GM19455 (cell line): Measurements from ENCODE around the gene NOP16.

Source experiments
- ATAC-seq: cut with Tn5 transposase; IDR thresholded peaks from one replicate; pipeline ENCODE4 v1.9.1; 2021; ENCODE audit not compliant: unreplicated experiment

NOP16 gene, protein sequence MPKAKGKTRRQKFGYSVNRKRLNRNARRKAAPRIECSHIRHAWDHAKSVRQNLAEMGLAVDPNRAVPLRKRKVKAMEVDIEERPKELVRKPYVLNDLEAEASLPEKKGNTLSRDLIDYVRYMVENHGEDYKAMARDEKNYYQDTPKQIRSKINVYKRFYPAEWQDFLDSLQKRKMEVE

DNA sequence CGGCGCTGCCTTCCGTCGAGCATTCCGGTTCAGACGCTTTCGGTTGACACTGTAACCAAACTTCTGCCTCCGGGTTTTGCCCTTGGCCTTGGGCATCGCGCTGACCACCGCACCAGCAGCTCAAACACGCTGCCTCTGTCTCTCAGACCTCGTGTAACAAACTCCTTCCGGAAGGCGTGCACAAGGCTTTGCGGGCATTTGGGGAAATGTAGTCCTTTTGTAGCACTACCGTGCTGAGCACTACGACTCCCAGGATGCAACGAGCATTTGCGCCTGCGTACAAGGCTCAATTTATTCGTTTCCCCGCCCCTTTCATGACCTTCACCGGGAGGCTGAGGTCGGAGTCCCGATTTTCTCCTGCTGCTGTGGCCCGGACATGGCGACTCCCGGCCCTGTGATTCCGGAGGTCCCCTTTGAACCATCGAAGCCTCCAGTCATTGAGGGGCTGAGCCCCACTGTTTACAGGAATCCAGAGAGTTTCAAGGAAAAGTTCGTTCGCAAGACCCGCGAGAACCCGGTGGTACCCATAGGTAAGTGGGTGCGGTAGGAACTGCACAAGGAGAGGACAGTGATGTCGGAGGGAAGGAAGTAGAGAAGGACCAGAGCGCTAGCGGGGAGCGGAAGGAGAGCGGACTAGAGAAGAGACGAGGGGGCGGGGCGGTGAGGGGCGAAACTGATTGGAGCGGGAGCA, at the start of gene NOP16, which contains the start of gene HIGD2A:
TSS of gene NOP16 (minus strand) at position 155 of the 691 bp plus-strand sequence. CDS start at position 96, 59 bp downstream.
TSS of gene HIGD2A (plus strand) at position 308 of the 691 bp plus-strand sequence. CDS start at position 377, 69 bp downstream.
- ATAC-seq: peak; percentile 89

DNA sequence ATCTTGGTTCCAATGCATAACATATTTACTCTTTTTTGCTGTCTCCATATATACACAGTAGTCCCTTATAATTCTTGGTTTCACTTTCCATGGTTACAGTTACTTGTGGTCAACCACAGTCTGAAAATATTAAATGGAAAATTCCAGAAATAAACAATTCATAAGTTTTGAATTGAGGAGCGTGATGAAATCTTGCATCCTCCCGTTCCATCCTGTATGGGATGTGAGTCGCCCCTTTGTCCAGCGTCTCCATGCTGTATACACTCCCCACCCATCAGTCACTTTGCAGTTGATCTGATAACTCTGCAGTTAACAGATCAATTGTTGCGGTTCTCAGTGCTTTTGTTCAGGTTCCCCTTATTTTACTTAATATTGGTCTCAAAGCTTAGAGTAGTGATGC, 48.3 kb upstream of the NOP16 start:
- ATAC-seq: no peak

DNA sequence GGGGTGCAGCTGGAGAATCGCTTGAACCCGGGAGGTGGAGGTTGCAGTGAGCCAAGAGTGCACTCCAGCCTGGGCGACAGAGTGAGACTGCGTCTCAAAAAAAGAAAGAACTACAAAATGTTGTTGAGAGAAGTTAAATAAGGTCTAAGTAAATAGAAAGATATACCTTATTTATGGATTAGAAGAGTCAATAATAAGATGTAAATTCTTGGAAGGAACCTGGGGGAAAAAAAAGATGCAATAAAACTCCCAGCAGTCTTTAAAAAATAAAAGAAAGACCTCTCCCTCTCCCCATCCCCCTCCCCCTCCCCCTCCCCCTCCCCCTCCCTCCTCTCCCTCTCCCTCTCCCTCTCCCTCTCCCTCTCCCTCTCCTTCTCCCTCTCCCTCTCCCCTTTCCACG, 44.3 kb upstream of the NOP16 start:
- no peak for ATAC-seq

DNA sequence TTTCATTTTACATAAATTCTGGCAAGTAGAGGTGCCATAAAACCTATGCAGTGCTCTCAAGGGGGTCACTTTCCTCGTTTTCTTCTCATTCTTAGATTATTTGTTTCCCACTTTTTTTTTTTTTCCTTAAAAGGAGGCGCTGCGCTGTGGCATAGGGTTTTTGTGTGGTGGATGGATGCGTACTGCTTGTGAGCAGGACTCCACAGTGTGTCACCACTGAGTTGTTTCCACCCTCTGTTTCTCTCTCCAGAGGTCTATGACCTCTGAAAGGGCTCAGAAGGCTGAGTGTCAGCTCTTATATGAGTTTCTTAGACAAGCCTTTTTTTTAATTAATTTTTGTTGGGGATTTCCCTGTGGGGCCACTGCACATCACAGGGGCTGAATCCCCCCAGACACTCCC, 41.6 kb upstream of the NOP16 start:
- ATAC-seq: no peak

DNA sequence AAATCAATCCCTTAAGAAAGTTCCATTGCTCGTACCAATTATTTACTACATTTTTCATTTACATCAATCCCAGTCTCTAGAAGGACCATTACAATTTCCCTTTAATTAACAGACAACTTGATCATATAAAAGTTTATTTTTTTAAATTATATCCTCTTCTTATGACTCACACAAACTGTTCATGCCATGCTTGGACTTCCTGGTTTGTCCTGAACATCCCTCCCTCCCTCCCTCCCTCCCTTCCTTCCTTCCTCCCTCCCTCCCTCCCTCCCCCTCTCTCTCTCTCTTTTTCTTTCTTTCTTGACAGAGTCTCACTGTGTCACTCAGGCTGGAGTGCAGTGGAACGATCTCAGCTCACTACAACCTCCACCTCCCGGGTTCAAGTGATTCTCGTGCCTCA, 39.6 kb upstream of the NOP16 start:
- no peak for ATAC-seq

DNA sequence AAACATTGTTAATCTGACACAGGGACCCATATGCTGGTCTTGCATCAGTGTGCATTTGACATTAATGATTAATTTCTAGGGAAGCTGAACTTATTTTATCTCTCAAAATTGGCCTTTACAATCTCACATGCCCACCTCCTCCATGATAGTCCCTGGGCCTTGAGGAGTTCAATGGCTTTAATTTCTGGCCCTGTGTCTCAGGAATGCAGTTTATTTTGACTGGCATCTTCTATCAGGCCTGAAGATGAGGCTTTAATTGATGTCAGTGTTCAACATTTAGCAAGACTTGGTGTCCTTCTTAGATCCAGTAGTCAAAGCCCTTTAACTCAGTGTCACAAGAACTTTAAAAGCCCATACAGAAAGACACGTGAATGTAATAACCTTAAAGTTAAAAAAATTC, 38.5 kb upstream of the NOP16 start:
- no peak for ATAC-seq

DNA sequence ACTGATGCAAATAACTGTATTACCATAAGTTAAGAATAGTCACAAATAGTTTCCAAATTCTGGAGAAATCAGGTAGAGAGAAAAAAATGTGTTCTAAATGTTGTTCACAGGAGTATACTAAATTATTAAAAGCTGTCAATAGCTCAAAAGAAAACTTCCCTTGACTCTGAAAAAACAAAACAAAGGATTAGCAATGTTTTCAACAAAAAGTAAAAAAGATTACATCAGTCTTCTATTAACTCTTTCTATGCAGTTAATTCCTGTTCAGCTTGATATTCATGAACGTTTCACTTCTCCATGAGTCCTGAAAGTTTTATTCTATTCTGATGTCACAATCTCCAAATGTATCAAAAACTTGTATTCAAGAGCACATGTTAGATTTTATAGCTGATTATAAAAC, 37.4 kb upstream of the NOP16 start:
- no peak for ATAC-seq

DNA sequence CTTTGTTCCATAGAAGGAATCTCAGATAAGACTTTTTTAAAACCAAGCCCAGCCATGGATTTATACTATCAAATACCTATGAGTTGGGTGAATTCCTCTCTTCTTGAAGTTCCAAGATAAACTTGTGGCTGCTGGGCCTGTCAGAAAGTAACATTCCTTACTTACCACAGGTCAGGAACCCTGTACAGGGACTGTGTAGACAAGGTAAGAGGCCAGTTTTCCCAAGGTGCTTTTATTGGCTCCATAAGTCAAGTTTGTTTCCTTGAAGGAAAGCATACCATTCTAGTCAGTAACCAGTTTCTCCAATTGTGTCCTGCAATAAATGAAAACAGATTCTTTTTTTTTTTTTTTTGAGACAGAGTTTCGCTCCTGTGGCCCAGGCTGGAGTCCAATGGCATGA, 36.7 kb upstream of the NOP16 start:
- ATAC-seq: no peak

DNA sequence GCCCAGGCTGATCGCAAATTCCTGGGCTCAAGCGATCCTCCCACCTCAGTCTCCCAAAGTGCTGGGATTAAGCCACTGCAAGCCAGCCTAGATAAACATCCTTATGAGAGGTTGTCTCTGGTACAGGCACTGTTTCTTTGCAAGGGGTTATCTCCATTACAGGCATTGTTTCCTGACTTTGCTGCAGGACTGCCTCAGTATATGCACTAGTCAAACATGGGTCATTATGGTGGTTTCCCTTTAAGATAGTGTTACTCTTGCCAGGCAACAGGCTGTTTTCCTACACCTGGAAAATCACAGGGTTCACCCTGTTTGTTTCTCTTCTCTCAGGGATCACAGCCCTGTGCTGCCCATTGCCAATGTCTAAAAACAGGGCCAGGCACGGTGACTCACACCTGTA, 35.8 kb upstream of the NOP16 start:
- no peak for ATAC-seq

DNA sequence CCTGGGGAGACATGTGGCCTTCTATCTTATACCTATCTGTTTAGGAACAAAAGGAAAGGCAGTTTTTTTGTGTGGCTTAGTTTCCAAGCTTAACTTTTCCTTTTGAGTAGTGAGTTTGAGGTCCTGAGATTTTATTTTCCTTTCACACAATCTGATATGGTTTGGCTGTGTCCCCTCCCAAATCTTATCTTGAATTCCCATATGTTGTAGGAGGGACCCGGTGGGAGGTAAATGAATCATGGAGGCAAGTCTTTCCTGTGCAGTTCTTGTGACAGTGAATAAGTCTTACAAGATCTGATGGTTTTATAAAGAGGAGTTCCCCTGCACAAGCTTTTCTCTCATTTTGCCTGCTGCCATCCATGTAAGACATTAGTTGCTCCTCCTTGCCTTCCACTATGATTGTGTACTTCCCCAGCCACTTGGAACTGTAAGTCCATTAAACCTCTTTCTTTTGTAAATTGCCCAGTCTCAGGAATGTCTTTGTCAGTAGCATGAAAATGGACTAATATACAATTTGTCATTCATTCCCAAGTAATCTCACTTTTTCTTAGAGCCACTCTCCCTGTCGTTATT, 32.7 kb upstream of the NOP16 start:
- no peak for ATAC-seq

DNA sequence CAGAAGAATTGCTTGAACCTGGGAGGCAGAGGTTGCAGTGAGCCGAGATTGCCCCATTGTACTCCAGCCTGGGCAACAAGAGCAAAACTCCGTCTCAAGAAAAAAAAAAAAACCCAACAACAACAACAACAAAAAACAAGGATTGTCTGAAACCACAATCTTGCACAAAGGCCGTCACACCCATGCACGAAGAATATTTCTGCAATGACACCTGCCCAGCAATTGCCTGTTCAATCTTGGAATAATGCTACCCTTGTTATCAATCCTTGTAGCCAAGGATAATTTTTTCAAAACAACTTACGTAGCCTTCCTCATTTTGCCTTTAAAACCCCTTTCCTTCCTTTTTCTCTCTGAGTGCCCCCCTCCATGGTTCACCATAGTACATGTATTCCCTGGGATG, 31.7 kb upstream of the NOP16 start:
- no peak for ATAC-seq

DNA sequence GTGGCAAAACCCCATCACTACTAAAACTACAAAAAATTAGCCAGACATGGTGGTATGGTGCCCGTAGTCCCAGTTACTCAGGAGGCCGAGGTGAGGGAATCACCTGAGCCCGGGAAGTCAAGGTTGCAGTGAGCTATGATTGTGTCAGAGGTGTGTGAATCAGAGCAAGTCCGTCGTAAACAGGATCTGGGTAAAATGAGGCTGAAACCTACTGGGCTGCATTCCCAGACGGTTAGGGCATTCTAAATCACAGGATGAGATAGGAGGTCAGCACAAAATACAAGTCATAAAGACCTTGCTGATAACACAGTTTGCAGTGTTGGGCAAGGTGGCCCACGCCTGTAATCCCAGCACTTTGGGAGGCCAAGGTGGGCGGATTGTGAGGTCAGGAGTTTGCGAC, 29.9 kb upstream of the NOP16 start:
- ATAC-seq: no peak

DNA sequence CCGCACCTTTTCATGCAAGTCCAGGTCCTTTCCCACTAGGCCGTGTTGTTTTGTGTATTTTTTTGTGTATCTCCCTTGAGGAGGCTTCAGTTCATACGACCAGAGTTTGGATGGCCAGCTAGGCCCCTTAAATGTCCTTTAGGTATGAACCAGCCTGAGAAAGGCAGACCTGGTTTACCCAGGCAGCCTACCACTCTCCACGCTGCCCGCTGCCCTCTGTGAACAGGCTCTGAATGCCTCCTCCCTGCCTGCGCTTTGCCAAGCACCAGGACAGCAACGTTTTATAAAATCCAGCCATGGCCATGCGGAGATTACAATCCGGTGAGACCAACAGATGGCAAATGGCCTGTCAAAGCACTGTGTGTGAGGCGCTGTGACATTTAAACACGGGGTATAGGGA, 28.6 kb upstream of the NOP16 start:
- ATAC-seq: no peak

DNA sequence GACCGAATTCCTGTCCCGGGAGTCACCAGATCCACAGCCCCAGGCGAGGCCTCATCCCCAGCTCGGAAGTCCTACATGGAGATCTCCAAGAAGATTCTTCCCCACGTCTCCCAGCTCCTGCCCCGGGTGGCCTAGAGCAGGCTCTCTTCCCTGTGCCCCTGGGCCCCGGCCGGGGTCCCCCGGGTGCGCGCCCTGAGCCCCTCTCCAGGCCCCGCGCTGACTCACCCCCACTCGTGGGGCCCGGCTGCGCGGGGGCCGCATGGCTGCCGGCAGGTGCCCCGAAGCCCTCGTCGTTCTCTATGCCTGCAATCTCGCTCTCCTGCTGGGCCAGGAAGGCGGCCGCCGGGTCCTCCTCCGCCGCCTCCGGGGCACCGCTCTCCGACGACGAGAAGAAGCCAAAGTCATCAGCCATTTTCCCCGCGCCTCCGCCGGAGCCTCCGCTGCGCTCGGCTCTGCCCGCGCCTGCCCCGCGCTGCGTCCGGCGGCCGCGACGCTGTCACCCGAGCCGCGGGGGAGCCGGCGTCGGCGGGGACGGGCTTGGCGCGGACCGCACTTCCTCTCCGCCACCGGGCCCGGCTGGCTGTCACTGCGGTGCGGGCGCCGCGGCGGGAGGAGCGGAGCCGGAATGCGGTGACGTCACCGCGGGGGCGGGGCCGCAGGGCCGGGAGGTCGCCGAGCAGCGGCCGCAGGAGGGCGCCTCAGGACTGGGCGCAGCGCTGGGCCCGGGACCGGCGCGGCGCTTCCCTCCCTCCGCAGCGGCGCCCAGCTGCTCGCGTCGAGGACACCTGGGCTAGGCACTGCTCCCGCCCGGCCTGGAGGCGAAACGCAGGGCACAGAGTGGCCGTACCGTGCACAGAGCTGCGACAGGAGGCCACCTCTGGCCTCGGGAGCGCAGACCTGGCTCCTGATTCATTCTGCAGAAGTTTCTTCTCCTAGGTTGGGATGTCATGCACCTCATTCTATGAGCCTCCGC, 27.8 kb upstream of the NOP16 start, which contains the start of gene CLTB:
TSS of gene CLTB (minus strand) at position 588 of the 973 bp plus-strand sequence. CDS start at position 412, 176 bp downstream.
- ATAC-seq: peak; percentile 91

DNA sequence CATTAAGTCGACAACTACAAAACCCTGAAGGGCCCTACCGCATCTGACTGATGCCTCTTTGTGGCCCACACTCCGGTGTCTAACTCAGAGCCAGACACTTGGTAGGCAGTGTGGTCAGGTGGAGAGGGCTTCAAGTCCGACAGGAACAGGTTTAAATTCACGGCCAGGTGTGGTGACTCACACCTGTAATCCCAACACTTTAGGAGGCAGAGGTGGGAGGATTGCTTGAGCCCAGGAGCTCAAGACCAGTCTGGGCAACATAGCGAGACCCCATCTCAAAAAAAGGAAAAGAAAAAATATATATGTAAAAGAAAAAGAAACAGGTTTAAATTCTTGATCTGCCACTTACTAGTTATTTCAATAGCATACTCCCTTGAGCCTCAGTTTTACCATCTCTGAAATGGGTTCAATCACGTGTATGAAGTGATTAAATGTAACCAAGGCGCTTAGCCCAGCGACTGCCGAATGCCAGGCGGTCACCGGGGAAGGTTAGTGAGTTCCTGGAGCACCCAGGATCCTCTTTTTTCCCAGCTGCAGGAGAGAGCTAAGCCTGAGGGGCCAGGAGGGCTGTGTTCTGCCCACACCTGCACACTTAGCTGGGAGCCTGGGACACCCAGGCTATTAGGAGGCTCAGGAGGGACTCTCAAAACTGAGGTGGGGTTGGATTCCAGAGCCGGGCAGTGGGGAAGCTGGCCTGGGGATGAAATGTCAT, 27.0 kb upstream of the NOP16 start:
- peak; percentile 3 for ATAC-seq

DNA sequence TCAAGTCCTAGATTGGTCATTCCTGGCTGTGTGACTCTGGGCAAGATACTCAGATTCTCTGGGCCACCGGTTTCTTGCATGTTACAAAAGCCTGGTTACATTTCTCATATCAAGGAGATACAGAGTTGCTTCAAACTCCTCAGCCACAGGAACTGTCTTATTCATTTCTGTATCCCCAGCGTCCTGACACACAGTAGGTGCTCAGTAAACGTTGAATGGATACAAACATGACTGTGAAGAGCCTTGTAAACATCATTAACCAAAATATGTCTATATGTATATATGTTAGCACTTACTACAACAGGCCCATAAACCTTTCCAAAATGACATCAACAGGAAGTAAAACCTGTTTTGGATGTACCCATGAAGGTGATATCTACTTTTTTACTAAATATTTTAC, 26.3 kb upstream of the NOP16 start:
- no peak for ATAC-seq

DNA sequence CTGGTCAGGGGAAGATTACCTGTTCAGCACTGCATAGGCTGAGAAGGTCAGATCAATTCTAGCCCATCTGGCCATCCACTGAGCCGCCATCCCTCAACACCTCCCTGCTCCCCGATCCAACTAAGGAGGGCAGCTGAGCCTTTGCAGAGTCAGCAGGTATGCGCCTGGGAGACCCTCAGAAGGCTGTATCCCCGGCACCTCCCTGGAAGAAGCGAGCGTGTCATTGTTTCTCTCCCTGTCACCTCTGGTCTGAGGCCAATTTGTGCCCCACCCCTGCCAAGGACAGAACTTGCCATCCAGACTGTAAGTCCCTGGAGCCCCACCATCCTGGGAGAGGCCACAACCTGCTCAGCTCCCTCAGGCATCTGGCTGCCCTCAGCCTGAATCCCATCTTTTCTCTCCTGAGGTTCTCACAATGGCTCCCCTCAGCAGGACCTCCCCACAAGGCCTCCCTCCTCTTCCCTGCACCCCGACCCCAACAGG, 25.4 kb upstream of the NOP16 start:
- no peak for ATAC-seq

DNA sequence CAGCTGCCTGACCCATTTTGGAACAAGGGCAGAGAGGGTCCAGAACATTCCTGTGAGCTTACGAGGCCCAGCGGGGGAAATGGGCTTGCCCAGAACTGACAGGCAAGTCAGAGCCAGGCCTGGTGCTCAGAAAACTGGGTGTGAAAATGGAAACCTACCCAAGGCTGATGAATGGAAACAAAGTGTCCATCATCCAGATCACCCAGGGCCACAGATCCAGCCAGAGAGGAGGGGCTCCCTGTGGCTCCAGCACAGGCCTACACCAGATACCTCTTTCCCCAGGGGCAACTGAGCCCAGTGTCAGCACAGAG, 24.8 kb upstream of the NOP16 start:
- ATAC-seq: no peak

DNA sequence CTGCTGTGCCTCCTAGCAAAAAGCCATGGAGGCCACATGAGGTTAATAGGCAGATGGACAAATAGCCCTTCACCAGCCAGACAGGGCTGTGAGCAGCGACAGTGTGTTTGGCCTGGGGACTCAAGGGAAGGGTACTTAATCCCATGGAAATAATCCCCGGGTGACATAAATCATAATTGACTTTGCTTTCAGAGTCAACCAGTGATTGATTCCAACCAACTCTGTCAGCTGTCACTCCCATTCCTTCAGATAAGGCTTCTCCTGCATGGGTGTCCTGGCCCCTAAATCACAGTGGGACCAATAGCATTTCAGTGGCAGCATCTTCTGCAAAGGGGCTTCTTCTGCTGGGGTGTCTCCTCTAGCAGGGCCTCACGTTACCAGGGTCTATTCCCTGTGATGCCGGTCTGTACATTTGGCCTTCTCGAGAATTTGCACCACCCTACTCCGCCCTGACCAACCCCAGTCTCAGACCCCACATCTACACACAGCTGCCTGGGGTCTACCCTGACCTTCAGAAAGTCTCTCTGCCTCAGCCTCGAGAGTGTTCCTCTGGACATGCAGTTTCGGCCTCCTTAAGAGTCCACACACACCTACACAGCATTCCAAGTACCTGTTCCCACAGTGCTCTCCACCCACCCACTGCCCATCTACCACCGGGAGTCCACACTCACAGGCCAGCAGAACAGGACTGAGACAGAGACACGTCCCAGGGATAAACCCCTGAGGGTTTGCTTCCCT, 24.3 kb upstream of the NOP16 start:
- ATAC-seq: no peak
